ENCODE data around the gene RNF225. TPM values are rescaled to one million over a fixed set of nuclear protein-coding genes. Genes with fewer than 3 reads are reported as not detected.

The RNF225 gene
- total and polyA plus RNA-seq, 9 of the 15 experiments (the other 6 are each of a cell fraction or from before 2014, with no cell fraction given), result 0.33 TPM; not detected in 8

- Histone ChIP-seq H3K27ac (ENCODE audit: extremely low read depth, low read depth, low read length) (no peak overlapping the region), H3K9ac (ENCODE audit: insufficient read depth in 1 of 2, low read depth in 2 of 2, low read length in 2 of 2) (peak overlapping the region in 1 of 2 experiments; percentile 22; a peak in 1 of 4 replicates), H3K36me3 (ENCODE audit: control insufficient read depth, insufficient read depth, low read length) (no peaks in the 10 kb centered on the region), H3K4me1 (replicated peaks in 1 of 2; ENCODE audit: control insufficient read depth in 2 of 2, insufficient read depth in 2 of 2, low read length in 2 of 2) (peaks cover 0 to 33% of the 10 kb centered on the region in 2 experiments; a peak in 2 of 5 replicates), H4K20me1 (replicated peaks; ENCODE audit: control insufficient read depth, insufficient read depth, low read length) (no peaks in the 10 kb centered on the region), H3K9me3 (replicated peaks; ENCODE audit: control insufficient read depth, insufficient read depth, low read depth, low read length) (no peaks in the 10 kb centered on the region), H3K4me2 (ENCODE audit: insufficient read depth, low read length) (no peak overlapping the region), H3K79me2 (ENCODE audit: control insufficient read depth, insufficient read depth, low read length) (peaks cover 3% of the 10 kb centered on the region; the same call in 1 of the 3 replicates), H3K9me1 (ENCODE audit: control insufficient read depth, insufficient read depth, low read length) (no peaks in the 10 kb centered on the region), H3K27me3 (ENCODE audit: control insufficient read depth in 2 of 2, insufficient read depth in 2 of 2, low read length in 2 of 2) (no peaks in the 10 kb centered on the region), H3K4me3 (no peak overlapping the region), H2AFZ (ENCODE audit: low read depth, low read length) (no peak overlapping the region)
- ChIA-PET POLR2A (no interaction called here), CTCF (ENCODE audit: low intra/inter-chr PET ratio) (no interaction called here)
- DNase-seq (ENCODE audit: extremely low read depth in 1 of 4, low spot score in 3 of 4) (no peak), FAIRE-seq (no peak), ATAC-seq (no peak)
- in situ Hi-C loops (cut with MboI), result no loop called here
- intact Hi-C loops (cut with micrococcal nuclease), result no loop called here
- 57% methylated on average over 31 of the region's 32 CpGs for WGBS (ENCODE audit: insufficient coverage, low coverage, missing lambda C conversion rate)
- 0 out of 2 replicates have a peak, but pooled peaks have one; percentile 12 for TF ChIP-seq POLR2G (IDR thresholded peaks at IDR 0.05; ENCODE audit: low read depth, low read length)
- TF ChIP-seq HNRNPL (IDR thresholded peaks at IDR 0.05; ENCODE audit: low read depth, low read length), result no peak
- no TSS peak for BruUV-seq (replicated peaks)
Observed at GRCh38 chr19:58366585-58367430, 28.6 kb upstream of the RNF225 start.

GRCh38 chr19:58367698-58368454 is 27.6 kb upstream of the RNF225 start:
- H3K27ac ChIP-seq (ENCODE audit: extremely low read depth, low read depth, low read length), result no peak overlapping the region
- no TSS peak for BruUV-seq (replicated peaks)
- FAIRE-seq, result no peak
- H4K20me1 ChIP-seq (replicated peaks; ENCODE audit: control insufficient read depth, insufficient read depth, low read length), result no peaks in the 10 kb centered on the region
- in situ Hi-C loops (cut with MboI), result no loop called here
- no peak overlapping the region for H2AFZ ChIP-seq (ENCODE audit: low read depth, low read length)
- ChIA-PET CTCF (ENCODE audit: low intra/inter-chr PET ratio) (no interaction called here), POLR2A (no interaction called here)
- WGBS (ENCODE audit: insufficient coverage, low coverage, missing lambda C conversion rate), result 95% methylated on average over 79 of the region's 106 CpGs
- no peaks in the 10 kb centered on the region for H3K79me2 ChIP-seq (ENCODE audit: control insufficient read depth, insufficient read depth, low read length)
- no peaks in the 10 kb centered on the region for H3K27me3 ChIP-seq (ENCODE audit: control insufficient read depth in 2 of 2, insufficient read depth in 2 of 2, low read length in 2 of 2)
- peaks cover 0 to 22% of the 10 kb centered on the region in 2 experiments; a peak in 2 of 5 replicates for H3K4me1 ChIP-seq (replicated peaks in 1 of 2; ENCODE audit: control insufficient read depth in 2 of 2, insufficient read depth in 2 of 2, low read length in 2 of 2)
- H3K36me3 ChIP-seq (ENCODE audit: control insufficient read depth, insufficient read depth, low read length), result no peaks in the 10 kb centered on the region
- H3K4me3 ChIP-seq, result no peak overlapping the region
- DNase-seq (ENCODE audit: extremely low read depth in 1 of 4, low spot score in 3 of 4), result no peak
- no peak for TF ChIP-seq GATAD2B (IDR thresholded peaks at IDR 0.05; ENCODE audit: borderline replicate concordance)
- TF ChIP-seq ZBTB33 (CRISPR knock-in tag; IDR thresholded peaks at IDR 0.05), result peak; percentile 53
- TF ChIP-seq ZNF79 (CRISPR knock-in tag; IDR thresholded peaks at IDR 0.05; ENCODE audit: low read depth), result no peak
- no peak overlapping the region for H3K4me2 ChIP-seq (ENCODE audit: insufficient read depth, low read length)
- no peaks in the 10 kb centered on the region for H3K9me1 ChIP-seq (ENCODE audit: control insufficient read depth, insufficient read depth, low read length)
- no peak overlapping the region for H3K9ac ChIP-seq (ENCODE audit: insufficient read depth in 1 of 2, low read depth in 2 of 2, low read length in 2 of 2)
- intact Hi-C loops (cut with micrococcal nuclease), result no loop called here
- ATAC-seq, result no peak
- no peaks in the 10 kb centered on the region for H3K9me3 ChIP-seq (replicated peaks; ENCODE audit: control insufficient read depth, insufficient read depth, low read depth, low read length)
